MCF 10A (cell line): Measurements from ENCODE around the gene REN. TPM values are rescaled to one million over a fixed set of nuclear protein-coding genes. Genes with fewer than 3 reads are reported as not detected.

ENCODE experiments used
- BruUV-seq: library from RNA; stranded (reverse); fragments of 400-500 nt; replicated peaks from 2 replicates; lab custom pipeline; 2021; lab: Mats Ljungman, UMichigan
- CTCF ChIA-PET: fragments of 300-600 bp; sonication (Branson Sonifier 250); formaldehyde crosslinking; extraction: SDS; loops from one replicate; lab custom pipeline; 2021; ENCODE audit warnings: antibody characterized with exemption, inconsistent platforms; lab: Yijun Ruan, JAX
- POLR2A ChIA-PET: fragments of 300-600, 350-650 bp; sonication (Branson Sonifier 250); formaldehyde crosslinking; extraction: SDS; loops from one replicate; lab custom pipeline; 2020; ENCODE audit warnings: antibody characterized with exemption, inconsistent platforms; lab: Yijun Ruan, JAX
- DNase-seq: peaks from one replicate; pipeline ENCODE4 v3.0.0-alpha.2; 2018; ENCODE audit not compliant: unreplicated experiment
- H3K27ac Mint-ChIP-seq: one replicate; pipeline ENCODE4 v1.8.0; 2022; ENCODE audit warnings: mild to moderate bottlenecking, low read depth, mixed read lengths; ENCODE audit not compliant: unreplicated experiment
- H3K27me3 Mint-ChIP-seq: one replicate; pipeline ENCODE4 v1.8.0; 2022; ENCODE audit warnings: mixed read lengths; ENCODE audit not compliant: insufficient read depth, unreplicated experiment
- H3K36me3 Mint-ChIP-seq: one replicate; pipeline ENCODE4 v1.8.0; 2022; ENCODE audit warnings: mild to moderate bottlenecking, moderate library complexity, mixed read lengths; ENCODE audit not compliant: insufficient read depth, unreplicated experiment
- H3K4me1 Mint-ChIP-seq: one replicate; pipeline ENCODE4 v1.8.0; 2022; ENCODE audit warnings: mixed read lengths; ENCODE audit not compliant: insufficient read depth, unreplicated experiment
- H3K4me3 Mint-ChIP-seq: one replicate; pipeline ENCODE4 v1.8.0; 2022; ENCODE audit warnings: mild to moderate bottlenecking, moderate library complexity, mixed read lengths; ENCODE audit not compliant: unreplicated experiment
- H3K9me3 Mint-ChIP-seq: one replicate; pipeline ENCODE4 v1.8.0; 2022; ENCODE audit warnings: mixed read lengths; ENCODE audit not compliant: unreplicated experiment
- intact Hi-C: fragments of 100-400 bp; cut with micrococcal nuclease; formaldehyde crosslinking; loops from 2 replicates; pipeline ENCODE4 v1.14.1; 2022
- total RNA-seq: library from RNA; stranded (reverse); gene quantifications from 2 replicates; pipeline ENCODE4 v1.2.3, GENCODE V29; 2022
- TF ChIP-seq, protein P1 (sequence below): fragments of 200-600 bp; IDR thresholded peaks from one replicate; pipeline ENCODE4 v1.8.0; 2022; ENCODE audit warnings: antibody characterized with exemption, mild to moderate bottlenecking; ENCODE audit not compliant: unreplicated experiment

REN gene
- total RNA-seq, 1 experiment from 2014 or later: not detected

DNA sequence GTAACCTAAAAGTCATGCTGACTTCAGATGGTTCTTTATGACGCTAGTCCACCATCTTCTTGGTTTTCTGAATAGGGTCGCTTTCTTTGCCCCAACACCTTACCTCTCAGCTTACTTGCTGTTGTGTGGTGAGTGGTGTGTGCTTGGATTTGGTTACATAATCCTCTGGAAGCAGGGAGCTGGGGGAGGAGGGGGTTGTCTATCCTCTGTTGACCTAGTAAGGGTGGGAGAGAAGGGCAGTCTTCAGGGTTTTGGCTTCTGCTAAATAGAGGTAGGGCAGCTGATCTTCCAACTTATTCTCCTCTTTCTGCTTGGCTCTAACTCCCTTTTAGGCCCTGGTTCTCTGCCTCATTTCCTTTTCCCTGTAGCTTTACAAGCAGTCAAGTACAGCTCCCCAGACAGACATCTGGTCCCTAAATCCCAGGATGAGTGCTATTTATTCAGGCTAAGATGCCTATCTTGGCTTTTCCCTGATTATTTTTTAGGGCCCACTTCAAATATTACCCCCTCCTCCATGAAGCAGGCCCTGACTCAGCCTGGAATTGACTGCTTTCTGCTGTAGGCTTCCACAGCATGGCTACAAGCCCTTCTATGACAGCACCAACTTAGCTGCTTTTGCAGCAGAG lies 6.4 kb upstream of the REN start:
- H3K27ac Mint-ChIP-seq: no peak overlapping the region
- ChIA-PET CTCF (interaction anchor here (0.9 to 12.1 kb wide), 12 partner anchors 7 to 259 kb away, joined by 3 to 135 read pairs (median 4); partner anchors contain the start of gene REN), POLR2A (interaction anchor here (0.8 to 1.6 kb wide), 5 partner anchors 10 to 226 kb away, joined by 3 to 5 read pairs (median 4); no protein-coding TSS in a partner anchor)
- no peaks in the 10 kb centered on the region for H3K27me3 Mint-ChIP-seq
- no peaks in the 10 kb centered on the region for H3K9me3 Mint-ChIP-seq
- TF ChIP-seq, protein P1, sequence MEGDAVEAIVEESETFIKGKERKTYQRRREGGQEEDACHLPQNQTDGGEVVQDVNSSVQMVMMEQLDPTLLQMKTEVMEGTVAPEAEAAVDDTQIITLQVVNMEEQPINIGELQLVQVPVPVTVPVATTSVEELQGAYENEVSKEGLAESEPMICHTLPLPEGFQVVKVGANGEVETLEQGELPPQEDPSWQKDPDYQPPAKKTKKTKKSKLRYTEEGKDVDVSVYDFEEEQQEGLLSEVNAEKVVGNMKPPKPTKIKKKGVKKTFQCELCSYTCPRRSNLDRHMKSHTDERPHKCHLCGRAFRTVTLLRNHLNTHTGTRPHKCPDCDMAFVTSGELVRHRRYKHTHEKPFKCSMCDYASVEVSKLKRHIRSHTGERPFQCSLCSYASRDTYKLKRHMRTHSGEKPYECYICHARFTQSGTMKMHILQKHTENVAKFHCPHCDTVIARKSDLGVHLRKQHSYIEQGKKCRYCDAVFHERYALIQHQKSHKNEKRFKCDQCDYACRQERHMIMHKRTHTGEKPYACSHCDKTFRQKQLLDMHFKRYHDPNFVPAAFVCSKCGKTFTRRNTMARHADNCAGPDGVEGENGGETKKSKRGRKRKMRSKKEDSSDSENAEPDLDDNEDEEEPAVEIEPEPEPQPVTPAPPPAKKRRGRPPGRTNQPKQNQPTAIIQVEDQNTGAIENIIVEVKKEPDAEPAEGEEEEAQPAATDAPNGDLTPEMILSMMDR: no peak
- H3K4me3 Mint-ChIP-seq: no peak overlapping the region
- DNase-seq: no peak
- no TSS peak for BruUV-seq
- intact Hi-C loops: no loop called here
- no peaks in the 10 kb centered on the region for H3K36me3 Mint-ChIP-seq
- H3K4me1 Mint-ChIP-seq: peaks cover 7% of the 10 kb centered on the region

DNA sequence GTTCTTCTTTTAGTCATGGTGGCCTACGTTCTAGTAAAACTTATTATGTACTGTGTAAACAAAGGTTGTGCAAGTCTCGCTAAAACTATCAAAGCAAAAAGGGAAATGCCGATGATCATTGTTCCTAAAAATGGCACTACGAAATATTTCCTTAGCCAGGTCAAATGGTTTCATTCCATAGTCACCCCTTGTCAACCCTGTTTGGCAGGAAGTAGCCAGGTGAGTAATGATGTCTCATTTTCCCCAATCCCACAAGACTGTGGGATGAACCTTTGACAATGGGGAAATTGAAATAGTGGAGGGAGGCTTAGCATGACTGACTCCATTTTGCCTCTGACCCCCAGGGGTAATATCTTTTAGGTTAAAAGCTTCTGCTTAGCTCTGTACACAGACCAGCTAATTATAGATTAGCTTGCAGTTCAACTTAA lies 5.6 kb upstream of the REN start:
- no TSS peak for BruUV-seq

DNA sequence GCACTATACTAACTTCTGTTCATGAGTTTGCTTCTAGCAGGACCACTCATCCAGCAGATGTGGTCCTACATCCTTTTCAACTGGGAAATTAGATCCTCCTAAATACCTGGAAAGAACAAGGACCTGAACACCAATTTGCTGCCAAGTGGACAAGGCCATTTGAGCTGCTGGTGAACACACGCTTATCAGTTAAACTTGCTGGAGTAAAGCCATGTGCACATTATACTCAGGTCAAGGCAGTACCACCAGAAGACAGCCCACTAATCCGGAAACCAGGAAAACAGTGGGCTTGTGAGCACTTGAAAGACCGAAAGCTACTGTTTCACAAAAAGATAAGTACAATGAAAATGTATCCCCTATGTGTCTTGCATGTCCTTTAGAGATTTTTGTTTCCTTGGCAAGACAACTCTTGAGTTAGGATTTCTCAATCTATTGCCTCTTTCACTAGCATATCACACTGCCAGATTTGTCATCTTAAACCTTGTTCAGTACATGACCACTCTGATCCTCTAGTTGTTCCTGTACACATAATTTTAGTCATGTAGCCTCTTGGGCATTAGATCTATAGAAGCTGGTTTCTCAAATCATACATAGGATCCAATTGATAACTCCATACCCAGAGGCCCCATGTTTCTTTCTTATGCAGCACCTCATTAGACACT lies 4.5 kb upstream of the REN start:
- Mint-ChIP-seq H3K4me3 (no peak overlapping the region), H3K4me1 (peaks cover 7% of the 10 kb centered on the region), H3K27me3 (no peaks in the 10 kb centered on the region), H3K9me3 (no peaks in the 10 kb centered on the region), H3K36me3 (no peaks in the 10 kb centered on the region), H3K27ac (no peak overlapping the region)
- DNase-seq: no peak
- POLR2A ChIA-PET: interaction anchor here (1.2 kb wide), 1 partner anchor 36 kb away, joined by 3 read pairs; no protein-coding TSS in a partner anchor
- CTCF ChIA-PET: interaction anchor here (0.6 to 18.9 kb wide), 11 partner anchors 6 to 333 kb away, joined by 3 to 505 read pairs (median 4); partner anchors contain the start of gene REN
- no TSS peak for BruUV-seq
- TF ChIP-seq, protein P1: no peak
- intact Hi-C loops: no loop called here

More for the DNA sequence above, 5.6 kb upstream of the REN start:
- Mint-ChIP-seq H3K9me3 (no peaks in the 10 kb centered on the region), H3K27ac (no peak overlapping the region), H3K4me3 (no peak overlapping the region), H3K36me3 (no peaks in the 10 kb centered on the region), H3K4me1 (peaks cover 7% of the 10 kb centered on the region), H3K27me3 (no peaks in the 10 kb centered on the region)
- TF ChIP-seq, protein P1: no peak
- DNase-seq: peak; percentile 89
- ChIA-PET POLR2A (interaction anchor here (0.6 to 1.6 kb wide), 5 partner anchors 11 to 226 kb away, joined by 3 to 5 read pairs (median 4); no protein-coding TSS in a partner anchor), CTCF (interaction anchor here (0.5 to 12.1 kb wide), 12 partner anchors 7 to 226 kb away, joined by 3 to 135 read pairs (median 4); partner anchors contain the start of gene REN)
- intact Hi-C loops: no loop called here

DNA sequence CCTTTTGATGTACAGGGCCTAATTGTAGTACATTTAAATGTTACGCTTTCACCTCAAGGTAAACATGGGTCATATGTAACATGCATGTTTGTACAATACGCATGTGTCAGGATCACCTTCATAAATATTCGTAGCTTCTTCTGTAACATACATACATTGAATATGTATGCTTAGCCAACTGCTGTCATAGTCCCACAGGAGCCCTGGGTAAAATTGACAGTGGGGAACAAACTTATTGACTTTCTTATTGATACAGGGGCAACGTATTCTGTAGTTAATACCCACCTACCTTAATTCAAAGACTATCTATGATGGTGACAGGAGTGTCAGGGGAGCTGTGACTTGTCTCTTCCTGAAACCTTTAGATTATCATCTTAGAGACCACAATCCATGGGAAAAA lies 3.7 kb upstream of the REN start:
- Mint-ChIP-seq H3K27ac (no peak overlapping the region), H3K27me3 (no peaks in the 10 kb centered on the region), H3K36me3 (no peaks in the 10 kb centered on the region), H3K9me3 (no peaks in the 10 kb centered on the region), H3K4me3 (no peak overlapping the region), H3K4me1 (peaks cover 7% of the 10 kb centered on the region)
- no peak for DNase-seq
- TF ChIP-seq, protein P1: no peak
- POLR2A ChIA-PET: no interaction called here
- intact Hi-C loops: no loop called here
- BruUV-seq: no TSS peak
- CTCF ChIA-PET: interaction anchor here (0.6 to 18.9 kb wide), 9 partner anchors 5 to 622 kb away, joined by 3 to 505 read pairs (median 10); partner anchors contain the start of gene REN
